Progenitor cell of endocrine pancreas (in vitro differentiated cells): ENCODE measurements around the gene MSN. TPM values are rescaled to one million over a fixed set of nuclear protein-coding genes. Genes with fewer than 3 reads are reported as not detected.
"Not testable (repeated sequence)": the region's sequence is repeated elsewhere in the genome, so short reads cannot be mapped to it uniquely, and the experiment has no call there.

Experiments
- DNase-seq: peaks from one replicate; pipeline ENCODE4 v3.0.0; 2021; ENCODE audit warnings: low spot score; ENCODE audit not compliant: unreplicated experiment
- H3K27ac Mint-ChIP-seq: 2 replicates; pipeline ENCODE4 v1.8.0; 2021; ENCODE audit warnings: mild to moderate bottlenecking, moderate library complexity, mixed read lengths
- H3K27me3 Mint-ChIP-seq: 2 replicates; pipeline ENCODE4 v1.8.0; 2021; ENCODE audit warnings: mixed read lengths
- H3K36me3 Mint-ChIP-seq: 2 replicates; pipeline ENCODE4 v1.8.0; 2022; ENCODE audit warnings: mixed read lengths; ENCODE audit not compliant: insufficient read depth
- H3K4me1 Mint-ChIP-seq: 2 replicates; pipeline ENCODE4 v1.8.0; 2021; ENCODE audit warnings: low read depth, mixed read lengths
- H3K4me3 Mint-ChIP-seq: 2 replicates; pipeline ENCODE4 v1.8.0; 2021; ENCODE audit warnings: low read depth, mild to moderate bottlenecking, moderate library complexity, mixed read lengths
- H3K9me3 Mint-ChIP-seq: 2 replicates; pipeline ENCODE4 v1.8.0; 2021; ENCODE audit warnings: low read depth, mixed read lengths
- CTCF ChIP-seq: fragments of 200-600 bp; sonication (generic); IDR thresholded peaks from one replicate; pipeline ENCODE4 v1.5.0; 2021; ENCODE audit warnings: antibody characterized with exemption, mild to moderate bottlenecking; ENCODE audit not compliant: unreplicated experiment
- long read RNA-seq: library from polyadenylated mRNA; unstranded; transcript quantifications from one replicate; pipeline ENCODE4 v2.0.0, GENCODE V29; 2020
- total RNA-seq: library from RNA; stranded (reverse); gene quantifications from 2 replicates; pipeline ENCODE4 v1.2.1, GENCODE V29; 2021

MSN gene
- 28.8 and 34.0 TPM in 2 replicates for total RNA-seq
- long read RNA-seq, transcript MSN-201 (13 exons, 3,944 nt), result major isoform, 5 of 9 reads
- long read RNA-seq, partial matches to known transcripts, result 2 of 9 reads
- long read RNA-seq, other reads (novel, unspliced or antisense), result 2 of 9 reads

- TF ChIP-seq CTCF, result peak; percentile 38
- Mint-ChIP-seq H3K4me1 (peaks cover 3% of the 10 kb centered on the region), H3K36me3 (no peaks in the 10 kb centered on the region), H3K27me3 (no peaks in the 10 kb centered on the region), H3K4me3 (peak within 1 kb of the TSS; percentile 70), H3K9me3 (peaks cover 21% of the 10 kb centered on the region), H3K27ac (no peak within 1 kb of the TSS)
- DNase-seq, result peak; percentile 20
These were observed at the start of gene MSN for GRCh38 chrX:65667503-65668376. TSS of gene MSN (plus strand) at chrX:65667654. CDS start at chrX:65667842, 188 bp downstream.

GRCh38 chrX:65620096-65620705 is 47.3 kb upstream of the MSN start:
- H3K27me3 Mint-ChIP-seq, DNase-seq, H3K36me3 Mint-ChIP-seq, H3K4me1 Mint-ChIP-seq, H3K27ac Mint-ChIP-seq, H3K9me3 Mint-ChIP-seq: not testable (repeated sequence)
- peak overlapping the region; percentile 63 for H3K4me3 Mint-ChIP-seq

GRCh38 chrX:65630771-65631170 is 36.7 kb upstream of the MSN start:
- Mint-ChIP-seq H3K9me3 (peaks cover 31% of the 10 kb centered on the region), H3K36me3 (peaks cover 1% of the 10 kb centered on the region), H3K4me3 (no peak overlapping the region), H3K27me3 (no peaks in the 10 kb centered on the region), H3K27ac (no peak overlapping the region), H3K4me1 (no peaks in the 10 kb centered on the region)
- DNase-seq, result no peak
- TF ChIP-seq CTCF, result no peak

- H3K9me3 Mint-ChIP-seq, result peaks cover 24% of the 10 kb centered on the region
- TF ChIP-seq CTCF, result no peak
- H3K27ac Mint-ChIP-seq, result no peak overlapping the region
- no peaks in the 10 kb centered on the region for H3K27me3 Mint-ChIP-seq
- no peak for DNase-seq
- no peak overlapping the region for H3K4me3 Mint-ChIP-seq
- peaks cover 1% of the 10 kb centered on the region for H3K36me3 Mint-ChIP-seq
- H3K4me1 Mint-ChIP-seq, result no peaks in the 10 kb centered on the region
These were observed 33.6 kb upstream of the MSN start for GRCh38 chrX:65633826-65634225.

GRCh38 chrX:65634732-65635131 is 32.7 kb upstream of the MSN start:
- Mint-ChIP-seq H3K36me3 (no peaks in the 10 kb centered on the region), H3K4me1 (no peaks in the 10 kb centered on the region), H3K27ac (no peak overlapping the region), H3K9me3 (peaks cover 18% of the 10 kb centered on the region), H3K27me3 (no peaks in the 10 kb centered on the region), H3K4me3 (no peak overlapping the region)
- no peak for DNase-seq
- TF ChIP-seq CTCF, result no peak
